H1 (cell line): ENCODE results near the gene SLC25A42. TPM values are rescaled to one million over a fixed set of nuclear protein-coding genes. Genes with fewer than 3 reads are reported as not detected.

Experiments
- EGR1 ChIP-seq: IDR thresholded peaks from 2 replicates; pipeline ENCODE4 v1.6.1; 2011; ENCODE audit warnings: low read depth, low read length, borderline replicate concordance
- SIX5 ChIP-seq: IDR thresholded peaks from 2 replicates; pipeline ENCODE4 v1.6.1; 2011; ENCODE audit warnings: mild to moderate bottlenecking, low read depth, low read length
- TEAD4 ChIP-seq: IDR thresholded peaks from 2 replicates; pipeline ENCODE4 v1.6.1; 2012; ENCODE audit warnings: low read depth, low read length, inconsistent platforms, mixed read lengths
- polyA plus RNA-seq, 7 experiments: library from polyadenylated mRNA; depleted of rRNA in 3 of 7; stranded (reverse) in 5 of 7; unstranded in 2 of 7; fragments of >200 nt in 5 of 7; fragments of 200-250 nt in 2 of 7; gene quantifications; 1 replicate in 5 of 7; 2 replicates in 1 of 7; 4 replicates in 1 of 7; pipeline versions ENCODE4 v1.2.1 to v1.2.3, GENCODE V29; 2011 to 2013; ENCODE audit warnings: missing spikeins in 2 of 7, mixed read lengths in 2 of 7
- total RNA-seq: library from RNA; stranded (reverse); fragmentation: NEBNext Ultra II Directional; extraction: Animal tissue kit (Norgen Biotek cat#: 25700); gene quantifications from 2 replicates; pipeline ENCODE4 v1.2.1, GENCODE V29; 2021

SLC25A42 gene
- total and polyA plus RNA-seq, 2 of the 8 experiments (the other 6 are each of a cell fraction or from before 2014, with no cell fraction given), result 5.9 to 6.2 TPM

DNA sequence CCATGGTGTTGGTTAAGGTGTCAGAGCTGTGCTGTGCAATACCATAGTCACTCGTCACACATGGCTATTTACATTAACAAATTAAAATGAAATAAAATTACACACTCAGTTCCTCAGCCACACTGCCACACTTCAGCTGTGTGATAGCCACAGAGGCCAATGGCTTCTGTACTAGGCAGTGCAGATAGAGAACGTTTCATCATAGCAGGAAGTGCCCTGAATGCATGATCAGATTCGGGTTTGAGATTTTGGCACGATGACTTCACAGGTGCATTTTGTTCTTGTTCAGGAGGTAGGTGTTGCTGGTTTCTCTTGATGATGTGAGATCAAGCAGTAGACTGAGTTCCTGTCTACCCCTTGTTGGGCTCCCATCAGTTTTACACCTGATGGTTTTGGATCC, 23.9 kb upstream of the SLC25A42 start (continued):
- TF ChIP-seq SIX5, result no peak
- no peak for TF ChIP-seq EGR1
- TF ChIP-seq TEAD4, result no peak
